ENCODE results near the gene FUBP3.

DNA sequence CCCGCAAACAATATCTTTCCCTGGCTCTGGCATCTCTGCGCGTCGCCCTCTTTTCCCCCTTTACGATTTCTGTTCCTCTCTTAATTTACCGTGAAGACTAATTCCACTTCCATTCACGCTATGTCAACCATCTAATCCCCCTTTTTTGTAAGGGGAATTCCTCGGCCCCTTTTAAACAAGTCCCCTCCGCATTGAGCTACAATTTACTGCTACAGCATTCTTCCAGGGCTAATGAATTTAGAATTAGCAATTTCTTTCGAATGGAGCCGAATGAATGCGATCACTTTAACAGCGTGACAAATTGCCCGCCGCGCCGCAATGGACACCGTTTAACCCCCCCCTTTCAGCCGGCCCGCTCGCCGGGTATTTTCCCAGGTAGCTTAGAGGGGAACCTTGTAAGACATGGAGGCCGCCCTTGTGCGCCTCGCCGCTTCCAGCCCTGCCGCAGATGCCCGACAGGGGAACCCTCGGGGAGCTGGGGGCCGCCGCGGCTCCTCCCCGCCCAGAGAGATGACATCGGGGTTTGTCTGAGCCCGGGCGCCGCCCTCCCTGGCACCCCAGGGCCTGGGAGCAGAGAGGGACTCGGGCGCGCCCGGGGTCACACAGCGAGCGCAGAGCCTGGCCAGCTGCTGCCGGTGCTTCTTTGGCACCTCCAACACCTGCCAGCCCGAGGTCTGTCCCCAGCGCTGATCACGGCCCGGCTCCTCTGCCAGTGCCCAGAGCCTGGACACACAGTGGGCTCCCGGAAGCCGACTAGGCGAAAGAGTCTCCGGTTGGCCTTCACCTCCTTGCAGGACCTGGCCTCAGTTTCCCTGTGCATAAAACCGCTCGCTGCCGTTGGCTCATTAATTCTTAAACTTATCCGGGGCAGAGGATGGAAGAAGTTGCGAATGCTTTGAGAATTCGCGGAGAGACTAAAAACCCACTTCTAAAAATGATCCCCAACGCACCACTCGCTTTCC is 86.3 kb downstream of the FUBP3 start:
- TF ChIP-seq EZH2phosphoT487 (IDR thresholded peaks at IDR 0.05), result peak; percentile 85
- TF ChIP-seq, protein P1, sequence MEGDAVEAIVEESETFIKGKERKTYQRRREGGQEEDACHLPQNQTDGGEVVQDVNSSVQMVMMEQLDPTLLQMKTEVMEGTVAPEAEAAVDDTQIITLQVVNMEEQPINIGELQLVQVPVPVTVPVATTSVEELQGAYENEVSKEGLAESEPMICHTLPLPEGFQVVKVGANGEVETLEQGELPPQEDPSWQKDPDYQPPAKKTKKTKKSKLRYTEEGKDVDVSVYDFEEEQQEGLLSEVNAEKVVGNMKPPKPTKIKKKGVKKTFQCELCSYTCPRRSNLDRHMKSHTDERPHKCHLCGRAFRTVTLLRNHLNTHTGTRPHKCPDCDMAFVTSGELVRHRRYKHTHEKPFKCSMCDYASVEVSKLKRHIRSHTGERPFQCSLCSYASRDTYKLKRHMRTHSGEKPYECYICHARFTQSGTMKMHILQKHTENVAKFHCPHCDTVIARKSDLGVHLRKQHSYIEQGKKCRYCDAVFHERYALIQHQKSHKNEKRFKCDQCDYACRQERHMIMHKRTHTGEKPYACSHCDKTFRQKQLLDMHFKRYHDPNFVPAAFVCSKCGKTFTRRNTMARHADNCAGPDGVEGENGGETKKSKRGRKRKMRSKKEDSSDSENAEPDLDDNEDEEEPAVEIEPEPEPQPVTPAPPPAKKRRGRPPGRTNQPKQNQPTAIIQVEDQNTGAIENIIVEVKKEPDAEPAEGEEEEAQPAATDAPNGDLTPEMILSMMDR (IDR thresholded peaks at IDR 0.05), result peak; percentile 21
- TF ChIP-seq EZH2 (IDR thresholded peaks at IDR 0.05), result peak; percentile 87

Measured in neural progenitor cell (in vitro differentiated cells).